HepG2 (cell line): ENCODE measurements around the gene PAK1. TPM values are rescaled to one million over a fixed set of nuclear protein-coding genes. Genes with fewer than 3 reads are reported as not detected.

Source experiments
- ATAC-seq: fragments of 200-7000 bp; cut with Tn5 transposase; 3 replicates; pipeline ENCODE4 v1.9.1; 2020; ENCODE audit warnings: mild to moderate bottlenecking, moderate library complexity
- BruUV-seq: library from RNA; stranded (reverse); fragments of 400-500 nt; replicated peaks from 2 replicates; lab custom pipeline; 2021; lab: Mats Ljungman, UMichigan
- CTCF ChIA-PET: fragments of 300-600 bp; formaldehyde crosslinking; extraction: SDS; loops from one replicate; lab custom pipeline; 2021; ENCODE audit warnings: low total read pairs, inconsistent platforms, low intra/inter-chr PET ratio; lab: Yijun Ruan, JAX
- POLR2A ChIA-PET: fragments of 350-600 bp; sonication (Branson Sonifier 250); formaldehyde crosslinking; loops from one replicate; lab custom pipeline; 2020; ENCODE audit warnings: antibody characterized with exemption, inconsistent platforms; lab: Yijun Ruan, JAX
- DNase-seq: peaks from one replicate; pipeline ENCODE4 v3.0.0-alpha.2; 2015; ENCODE audit warnings: low spot score
- FAIRE-seq: peaks from 3 replicates; lab custom pipeline; 2011; peaks lifted over from hg19 to GRCh38; lab: Jason Lieb, UNC
- H2AFZ ChIP-seq: one replicate; pipeline ENCODE4 v1.6.1; 2011; ENCODE audit warnings: low read length, inconsistent platforms
- H3K27ac ChIP-seq: fragments of 300-600 bp; 3 replicates; pipeline ENCODE4 v1.8.0; 2011; ENCODE audit warnings: mixed run types, mild to moderate bottlenecking, mixed read lengths, low read length, inconsistent platforms; ENCODE audit not compliant: insufficient read depth; ENCODE audit errors: extremely low read length
- H3K27me3 ChIP-seq, 2 experiments: fragments of 200-600 bp in 1 of 2; 2 replicates in 1 of 2; 3 replicates in 1 of 2; pipeline versions ENCODE4 v1.6.0 to v1.8.0; 2011; ENCODE audit warnings: low read length in 2 of 2, mild to moderate bottlenecking in 2 of 2, moderate library complexity in 2 of 2, inconsistent platforms in 1 of 2; ENCODE audit not compliant: insufficient read depth in 2 of 2, control insufficient read depth in 1 of 2
- H3K36me3 ChIP-seq, 2 experiments: fragments of 200-600 bp in 1 of 2; replicated peaks in 1 of 2; 2 replicates in 1 of 2; 3 replicates in 1 of 2; pipeline versions ENCODE4 v1.5.1 to v1.8.0; 2011; ENCODE audit warnings: low read length in 2 of 2, inconsistent platforms in 1 of 2; ENCODE audit not compliant: insufficient read depth in 2 of 2, control insufficient read depth in 1 of 2
- H3K4me1 ChIP-seq: 2 replicates; pipeline ENCODE4 v1.5.1; 2012; ENCODE audit warnings: low read length, inconsistent platforms; ENCODE audit not compliant: insufficient read depth
- H3K4me2 ChIP-seq: 2 replicates; pipeline ENCODE4 v1.6.0; 2011; ENCODE audit warnings: low read depth, low read length, inconsistent platforms
- H3K4me3 ChIP-seq, 3 experiments: fragments of 200-600 bp in 1 of 3; sonication (generic), shearing (Covaris generic) in 1 of 3; replicated peaks in 1 of 3; 2 replicates each; pipeline ENCODE4 v1.5.1; 2011 to 2016; ENCODE audit warnings: low read length in 3 of 3, inconsistent platforms in 2 of 3, low read depth in 2 of 3, mild to moderate bottlenecking in 2 of 3, control low read depth in 1 of 3, mixed read lengths in 1 of 3; ENCODE audit not compliant: insufficient read depth in 1 of 3
- H3K79me2 ChIP-seq: one replicate; pipeline ENCODE4 v1.6.1; 2011; ENCODE audit warnings: low read length, inconsistent platforms; ENCODE audit not compliant: insufficient read depth
- H3K9ac ChIP-seq: 2 replicates; pipeline ENCODE4 v1.6.0; 2011; ENCODE audit warnings: mild to moderate bottlenecking, low read depth, low read length, inconsistent platforms; ENCODE audit not compliant: insufficient read depth
- H3K9me3 ChIP-seq: 2 replicates; pipeline ENCODE4 v1.5.1; 2012; ENCODE audit warnings: mild to moderate bottlenecking, low read length
- H4K20me1 ChIP-seq: 2 replicates; pipeline ENCODE4 v1.6.0; 2011; ENCODE audit warnings: inconsistent platforms, mild to moderate bottlenecking, low read length, moderate library complexity; ENCODE audit not compliant: insufficient read depth
- ARID2 ChIP-seq: sonication (generic); formaldehyde crosslinking; IDR thresholded peaks from 2 replicates; pipeline ENCODE4 v1.8.1; 2022; ENCODE audit warnings: mild to moderate bottlenecking, missing genetic modification reagents, borderline replicate concordance
- ATF6 ChIP-seq: sonication (generic); formaldehyde crosslinking; conservative IDR thresholded peaks from 2 replicates; pipeline ENCODE4 v1.4.0; 2020; ENCODE audit warnings: missing genetic modification reagents
- CEBPG ChIP-seq: IDR thresholded peaks from 2 replicates; pipeline ENCODE4 v1.6.1; 2016
- HCFC1 ChIP-seq: fragments of 150-350 bp; IDR thresholded peaks from 2 replicates; pipeline ENCODE4 v1.6.1; 2014; ENCODE audit warnings: low read depth, low read length
- HMG20A ChIP-seq: IDR thresholded peaks from 2 replicates; pipeline ENCODE4 v1.6.1; 2016; ENCODE audit warnings: borderline replicate concordance
- HNF4G ChIP-seq, 2 experiments: sonication (generic) in 1 of 2; formaldehyde crosslinking in 1 of 2; IDR thresholded peaks; 2 replicates each; pipeline versions ENCODE4 v1.4.0 to v1.6.1; 2011 to 2020; ENCODE audit warnings: borderline replicate concordance in 2 of 2, low read depth in 2 of 2, mild to moderate bottlenecking in 2 of 2, low read length in 1 of 2, missing genetic modification reagents in 1 of 2, moderate library complexity in 1 of 2
- MBD4 ChIP-seq: IDR thresholded peaks from 2 replicates; pipeline ENCODE4 v1.6.1; 2012; ENCODE audit warnings: low read length, inconsistent platforms, borderline replicate concordance
- MEIS2 ChIP-seq: sonication (generic); formaldehyde crosslinking; IDR thresholded peaks from 2 replicates; pipeline ENCODE4 v1.9.0; 2021; ENCODE audit warnings: mild to moderate bottlenecking, missing genetic modification reagents
- MXD4 ChIP-seq: IDR thresholded peaks from 2 replicates; pipeline ENCODE4 v1.6.1; 2016; ENCODE audit warnings: mild to moderate bottlenecking, missing biosample characterization, missing genetic modification reagents
- PHF20 ChIP-seq: sonication (generic); formaldehyde crosslinking; IDR thresholded peaks from 2 replicates; pipeline ENCODE4 v1.5.0; 2020; ENCODE audit warnings: mild to moderate bottlenecking, missing genetic modification reagents
- RFX1 ChIP-seq: fragments of 450-650 bp; IDR thresholded peaks from 2 replicates; pipeline ENCODE4 v1.6.1; 2017
- SAP130 ChIP-seq: IDR thresholded peaks from 2 replicates; pipeline ENCODE4 v1.6.1; 2016; ENCODE audit warnings: low read depth
- SRSF4 ChIP-seq: fragments of 200-400 bp; formaldehyde crosslinking; IDR thresholded peaks from one replicate; pipeline ENCODE4 v1.6.1; 2018; ENCODE audit warnings: mild to moderate bottlenecking, low read depth, low read length, moderate library complexity; ENCODE audit not compliant: poor library complexity, severe bottlenecking
- TBX3 ChIP-seq: fragments of 450-650 bp; IDR thresholded peaks from 2 replicates; pipeline ENCODE4 v1.6.1; 2017; ENCODE audit warnings: antibody characterized with exemption, mild to moderate bottlenecking, inconsistent platforms, borderline replicate concordance
- ZC3H13 ChIP-seq: sonication (generic); formaldehyde crosslinking; IDR thresholded peaks from 2 replicates; pipeline ENCODE4 v1.8.1; 2023; ENCODE audit warnings: mild to moderate bottlenecking, missing genetic modification reagents, moderate library complexity
- ZNF460 ChIP-seq: sonication (generic); formaldehyde crosslinking; IDR thresholded peaks from 2 replicates; pipeline ENCODE4 v1.5.1; 2020; ENCODE audit warnings: missing genetic modification reagents, mild to moderate bottlenecking, borderline replicate concordance
- WGBS: methylation state at CpG from one replicate; pipeline ENCODE4 v1.1.6; 2017; ENCODE audit warnings: low lambda C conversion rate; 5-methylcytosine and 5-hydroxymethylcytosine counted together
- in situ Hi-C: cut with HindIII; loops from 2 replicates; pipeline ENCODE4 v1.10.0; 2017; ENCODE audit warnings: low pct_unique_long_range_greater_than_20kb; ENCODE audit not compliant: extremely low pct_ligation_motif_present
- intact Hi-C: fragments of 100-400 bp; cut with micrococcal nuclease; formaldehyde crosslinking; loops from one replicate; pipeline ENCODE4 v1.10.0; 2022; ENCODE audit not compliant: unreplicated experiment
- polyA plus RNA-seq, 8 experiments: library from polyadenylated mRNA; depleted of rRNA in 3 of 8; stranded (reverse) in 7 of 8; unstranded in 1 of 8; fragments of >200 nt; fragmentation: Illumina TruSeq in 4 of 8; extraction: Trizol in 4 of 8; gene quantifications; 2 replicates each; pipeline versions ENCODE4 v1.2.1 to v1.2.3, GENCODE V29; 2011 to 2016; ENCODE audit warnings: low read depth in 4 of 8, missing spikeins in 1 of 8, mixed read lengths in 1 of 8; ENCODE audit not compliant: insufficient read depth in 1 of 8
- total RNA-seq, 5 experiments: library from RNA; depleted of rRNA; stranded (reverse); fragments of >200 nt; fragmentation: Illumina TruSeq; extraction: Trizol; gene quantifications; 2 replicates each; pipeline ENCODE4 v1.2.3, GENCODE V29; 2016; ENCODE audit warnings: low read depth in 1 of 5
- TF ChIP-seq, protein P1 (sequence below): sonication (generic); formaldehyde crosslinking; IDR thresholded peaks from 2 replicates; pipeline ENCODE4 v1.4.0; 2020; ENCODE audit warnings: missing genetic modification reagents
- TF ChIP-seq, protein P2 (sequence below): sonication (generic); formaldehyde crosslinking; IDR thresholded peaks from 2 replicates; pipeline ENCODE4 v1.8.1; 2023; ENCODE audit warnings: mild to moderate bottlenecking, inconsistent platforms, moderate library complexity, missing genetic modification reagents, borderline replicate concordance

PAK1 gene
- total and polyA plus RNA-seq, 2 of the 13 experiments (the other 11 are each of a cell fraction or from before 2014, with no cell fraction given), result 1.5 to 4.3 TPM

DNA sequence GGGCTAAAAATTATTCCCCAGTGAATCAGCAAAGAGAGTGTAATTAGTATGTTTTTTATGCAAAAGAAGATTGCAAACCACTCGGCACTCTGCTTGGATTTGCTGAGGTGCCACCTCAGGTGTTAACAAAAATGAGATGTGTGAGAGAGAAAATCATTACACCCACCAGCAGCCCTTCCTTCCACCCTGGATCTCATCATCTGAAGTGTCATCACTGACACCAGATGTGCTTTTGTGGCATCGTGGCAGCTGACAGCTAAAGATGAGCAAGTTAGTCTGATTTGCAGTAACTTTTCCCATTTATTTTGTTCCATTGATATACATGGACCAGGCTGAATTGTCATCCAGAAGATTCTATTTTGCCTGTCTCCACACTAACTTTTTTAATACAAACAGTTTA is 44.6 kb upstream of the PAK1 start:
- Histone ChIP-seq H3K4me1 (peaks cover 18% of the 10 kb centered on the region), H4K20me1 (no peaks in the 10 kb centered on the region), H3K9me3 (no peaks in the 10 kb centered on the region), H3K27me3 (no peaks in the 10 kb centered on the region), H3K4me3 (no peak overlapping the region), H3K27ac (no peak overlapping the region), H2AFZ (no peak overlapping the region), H3K36me3 (no peaks in the 10 kb centered on the region)
- DNase-seq, result no peak
- ATAC-seq, result no peak
- no peak for FAIRE-seq
- CTCF ChIA-PET, result no interaction called here
- in situ Hi-C loops, result no loop called here
- POLR2A ChIA-PET, result no interaction called here
- TF ChIP-seq ARID2, result no peak
- TF ChIP-seq HNF4G (IDR thresholded peaks at IDR 0.05; ENCODE audit: borderline replicate concordance, low read depth, low read length), result no peak
- TF ChIP-seq HNF4G (CRISPR knock-in tag; IDR thresholded peaks at IDR 0.05; ENCODE audit: borderline replicate concordance, low read depth), result no peak
- TF ChIP-seq, protein P1, sequence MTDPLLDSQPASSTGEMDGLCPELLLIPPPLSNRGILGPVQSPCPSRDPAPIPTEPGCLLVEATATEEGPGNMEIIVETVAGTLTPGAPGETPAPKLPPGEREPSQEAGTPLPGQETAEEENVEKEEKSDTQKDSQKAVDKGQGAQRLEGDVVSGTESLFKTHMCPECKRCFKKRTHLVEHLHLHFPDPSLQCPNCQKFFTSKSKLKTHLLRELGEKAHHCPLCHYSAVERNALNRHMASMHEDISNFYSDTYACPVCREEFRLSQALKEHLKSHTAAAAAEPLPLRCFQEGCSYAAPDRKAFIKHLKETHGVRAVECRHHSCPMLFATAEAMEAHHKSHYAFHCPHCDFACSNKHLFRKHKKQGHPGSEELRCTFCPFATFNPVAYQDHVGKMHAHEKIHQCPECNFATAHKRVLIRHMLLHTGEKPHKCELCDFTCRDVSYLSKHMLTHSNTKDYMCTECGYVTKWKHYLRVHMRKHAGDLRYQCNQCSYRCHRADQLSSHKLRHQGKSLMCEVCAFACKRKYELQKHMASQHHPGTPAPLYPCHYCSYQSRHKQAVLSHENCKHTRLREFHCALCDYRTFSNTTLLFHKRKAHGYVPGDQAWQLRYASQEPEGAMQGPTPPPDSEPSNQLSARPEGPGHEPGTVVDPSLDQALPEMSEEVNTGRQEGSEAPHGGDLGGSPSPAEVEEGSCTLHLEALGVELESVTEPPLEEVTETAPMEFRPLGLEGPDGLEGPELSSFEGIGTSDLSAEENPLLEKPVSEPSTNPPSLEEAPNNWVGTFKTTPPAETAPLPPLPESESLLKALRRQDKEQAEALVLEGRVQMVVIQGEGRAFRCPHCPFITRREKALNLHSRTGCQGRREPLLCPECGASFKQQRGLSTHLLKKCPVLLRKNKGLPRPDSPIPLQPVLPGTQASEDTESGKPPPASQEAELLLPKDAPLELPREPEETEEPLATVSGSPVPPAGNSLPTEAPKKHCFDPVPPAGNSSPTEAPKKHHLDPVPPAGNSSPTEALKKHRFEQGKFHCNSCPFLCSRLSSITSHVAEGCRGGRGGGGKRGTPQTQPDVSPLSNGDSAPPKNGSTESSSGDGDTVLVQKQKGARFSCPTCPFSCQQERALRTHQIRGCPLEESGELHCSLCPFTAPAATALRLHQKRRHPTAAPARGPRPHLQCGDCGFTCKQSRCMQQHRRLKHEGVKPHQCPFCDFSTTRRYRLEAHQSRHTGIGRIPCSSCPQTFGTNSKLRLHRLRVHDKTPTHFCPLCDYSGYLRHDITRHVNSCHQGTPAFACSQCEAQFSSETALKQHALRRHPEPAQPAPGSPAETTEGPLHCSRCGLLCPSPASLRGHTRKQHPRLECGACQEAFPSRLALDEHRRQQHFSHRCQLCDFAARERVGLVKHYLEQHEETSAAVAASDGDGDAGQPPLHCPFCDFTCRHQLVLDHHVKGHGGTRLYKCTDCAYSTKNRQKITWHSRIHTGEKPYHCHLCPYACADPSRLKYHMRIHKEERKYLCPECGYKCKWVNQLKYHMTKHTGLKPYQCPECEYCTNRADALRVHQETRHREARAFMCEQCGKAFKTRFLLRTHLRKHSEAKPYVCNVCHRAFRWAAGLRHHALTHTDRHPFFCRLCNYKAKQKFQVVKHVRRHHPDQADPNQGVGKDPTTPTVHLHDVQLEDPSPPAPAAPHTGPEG (CRISPR knock-in tag), result no peak
- no peak for TF ChIP-seq RFX1
- TF ChIP-seq CEBPG (CRISPR knock-in tag), result no peak
- TF ChIP-seq, protein P2, sequence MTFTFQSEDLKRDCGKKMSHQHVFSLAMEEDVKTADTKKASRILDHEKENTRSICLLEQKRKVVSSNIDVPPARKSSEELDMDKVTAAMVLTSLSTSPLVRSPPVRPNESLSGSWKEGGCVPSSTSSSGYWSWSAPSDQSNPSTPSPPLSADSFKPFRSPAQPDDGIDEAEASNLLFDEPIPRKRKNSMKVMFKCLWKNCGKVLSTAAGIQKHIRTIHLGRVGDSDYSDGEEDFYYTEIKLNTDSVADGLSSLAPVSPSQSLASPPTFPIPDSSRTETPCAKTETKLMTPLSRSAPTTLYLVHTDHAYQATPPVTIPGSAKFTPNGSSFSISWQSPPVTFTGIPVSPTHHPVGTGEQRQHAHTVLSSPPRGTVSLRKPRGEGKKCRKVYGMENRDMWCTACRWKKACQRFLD, result no peak
- no peak for TF ChIP-seq MEIS2 (CRISPR knock-in tag)
- no peak for TF ChIP-seq ATF6 (CRISPR knock-in tag)
- TF ChIP-seq SRSF4, result no peak
- TF ChIP-seq TBX3, result no peak
- TF ChIP-seq HCFC1, result no peak
- no peak for TF ChIP-seq MBD4
- TF ChIP-seq PHF20 (CRISPR knock-in tag), result no peak
- no peak for TF ChIP-seq HMG20A
- no peak for TF ChIP-seq SAP130 (CRISPR knock-in tag)
- TF ChIP-seq ZNF460 (CRISPR knock-in tag), result no peak
- no peak for TF ChIP-seq ZC3H13 (CRISPR knock-in tag)
- TF ChIP-seq MXD4, result no peak
- TF ChIP-seq, all 625 proteins: peak for 0
- intact Hi-C loops, result no loop called here
- BruUV-seq, result no TSS peak
- Histone ChIP-seq H3K9ac (no peak overlapping the region), H3K79me2 (no peaks in the 10 kb centered on the region), H3K4me2 (no peak overlapping the region)
- 8% methylated on average over 2 of the region's 2 CpGs for WGBS
